NB4 (cell line): ENCODE results near the gene SLAMF6.

ENCODE experiments used
- CTCF ChIP-seq: IDR thresholded peaks from one replicate; pipeline ENCODE4 v1.5.1; 2012; ENCODE audit warnings: low read depth, low read length
- MYC ChIP-seq: IDR thresholded peaks from 2 replicates; pipeline ENCODE4 v1.6.1; 2011; ENCODE audit warnings: low read depth, low read length

DNA sequence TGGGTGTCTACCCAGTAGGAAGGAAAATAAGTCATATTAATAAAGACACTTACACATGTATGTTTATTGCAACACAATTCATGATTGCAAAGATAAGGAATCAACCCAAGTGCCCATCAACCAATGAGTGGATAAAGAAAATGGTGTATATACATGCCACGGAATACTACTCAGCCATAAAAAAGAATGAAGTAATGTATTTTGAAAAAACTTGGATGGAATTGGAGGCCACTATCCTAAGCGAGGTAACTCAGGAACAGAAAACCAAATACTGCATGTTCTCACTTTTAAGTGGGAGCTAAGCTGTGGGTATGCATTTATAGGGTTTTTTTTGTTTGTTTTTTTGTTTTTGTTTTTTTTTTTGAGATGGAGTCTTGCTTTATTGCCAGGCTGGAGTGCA lies 73.6 kb downstream of the SLAMF6 start:
- TF ChIP-seq MYC (no peak), CTCF (no peak)
